Left ventricle myocardium inferior (tissue), 1 donor: ENCODE data around the gene GABBR2. TPM values are rescaled to one million over a fixed set of nuclear protein-coding genes. Genes with fewer than 3 reads are reported as not detected.
"Not testable (repeated sequence)": the region's sequence is repeated elsewhere in the genome, so short reads cannot be mapped to it uniquely, and the experiment has no call there.

Experiments used
- DNase-seq: peaks from one replicate; pipeline ENCODE4 v3.0.0-alpha.2; 2020
- H3K27ac ChIP-seq: fragments of 200-600 bp; replicated peaks from 2 replicates; pipeline ENCODE4 v1.8.0; 2021
- H3K27me3 ChIP-seq: fragments of 200-600 bp; 2 replicates; pipeline ENCODE4 v1.8.0; 2021; ENCODE audit warnings: low read depth
- H3K36me3 ChIP-seq: fragments of 200-600 bp; 2 replicates; pipeline ENCODE4 v1.8.0; 2021
- H3K4me1 ChIP-seq: fragments of 200-600 bp; 2 replicates; pipeline ENCODE4 v1.8.0; 2021
- H3K4me3 ChIP-seq: fragments of 200-600 bp; 2 replicates; pipeline ENCODE4 v1.8.0; 2021; ENCODE audit warnings: mild to moderate bottlenecking, moderate library complexity
- H3K9me3 ChIP-seq: fragments of 200-600 bp; replicated peaks from 2 replicates; pipeline ENCODE4 v1.8.0; 2021
- intact Hi-C: fragments of 100-400 bp; cut with micrococcal nuclease; formaldehyde crosslinking; loops from one replicate; pipeline ENCODE4 v1.11.0; 2022
- total RNA-seq: library from RNA; stranded (reverse); fragmentation: NEBNext Ultra II Directional; extraction: Animal tissue kit (Norgen Biotek cat#: 25700); gene quantifications from one replicate; pipeline ENCODE4 v1.2.1, GENCODE V29; 2021
- TF ChIP-seq, protein P1 (sequence below): fragments of 200-600 bp; IDR thresholded peaks from 2 replicates; pipeline ENCODE4 v1.8.0; 2021; ENCODE audit warnings: antibody characterized with exemption, mild to moderate bottlenecking, borderline replicate concordance
- donor health status: DM: no; HTN: yes; CAD: no; lungs with severe emphysema.

Gene GABBR2
- total RNA-seq, 1 donor from 2014 or later, result 1.1 TPM

DNA sequence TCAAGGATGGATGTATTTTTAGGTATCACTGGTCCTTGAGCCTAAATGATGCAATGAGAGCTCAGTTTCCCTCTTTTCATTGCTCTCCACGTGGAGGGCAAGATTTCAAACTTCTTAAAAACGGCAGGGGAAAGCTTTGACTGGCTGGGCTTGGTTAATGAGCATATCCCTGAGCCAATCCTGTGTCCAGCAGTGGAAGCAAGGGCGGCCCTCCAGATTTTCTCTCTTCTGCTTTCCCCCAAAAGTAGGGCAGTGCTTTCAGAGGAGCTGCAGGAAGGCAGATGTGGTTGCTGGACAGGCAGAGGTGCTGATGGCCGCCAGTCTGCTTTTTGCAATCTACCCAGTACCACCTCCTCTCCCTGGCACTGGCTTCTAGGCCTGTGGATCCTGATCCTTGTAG lies 423.3 kb downstream of the GABBR2 start:
- H3K4me3 ChIP-seq, result no peak overlapping the region
- H3K27me3 ChIP-seq, result peaks cover 64% of the 10 kb centered on the region
- no peaks in the 10 kb centered on the region for H3K4me1 ChIP-seq
- H3K9me3 ChIP-seq, result no peaks in the 10 kb centered on the region
- intact Hi-C loops, result no loop called here
- H3K36me3 ChIP-seq, result no peaks in the 10 kb centered on the region
- TF ChIP-seq, protein P1, sequence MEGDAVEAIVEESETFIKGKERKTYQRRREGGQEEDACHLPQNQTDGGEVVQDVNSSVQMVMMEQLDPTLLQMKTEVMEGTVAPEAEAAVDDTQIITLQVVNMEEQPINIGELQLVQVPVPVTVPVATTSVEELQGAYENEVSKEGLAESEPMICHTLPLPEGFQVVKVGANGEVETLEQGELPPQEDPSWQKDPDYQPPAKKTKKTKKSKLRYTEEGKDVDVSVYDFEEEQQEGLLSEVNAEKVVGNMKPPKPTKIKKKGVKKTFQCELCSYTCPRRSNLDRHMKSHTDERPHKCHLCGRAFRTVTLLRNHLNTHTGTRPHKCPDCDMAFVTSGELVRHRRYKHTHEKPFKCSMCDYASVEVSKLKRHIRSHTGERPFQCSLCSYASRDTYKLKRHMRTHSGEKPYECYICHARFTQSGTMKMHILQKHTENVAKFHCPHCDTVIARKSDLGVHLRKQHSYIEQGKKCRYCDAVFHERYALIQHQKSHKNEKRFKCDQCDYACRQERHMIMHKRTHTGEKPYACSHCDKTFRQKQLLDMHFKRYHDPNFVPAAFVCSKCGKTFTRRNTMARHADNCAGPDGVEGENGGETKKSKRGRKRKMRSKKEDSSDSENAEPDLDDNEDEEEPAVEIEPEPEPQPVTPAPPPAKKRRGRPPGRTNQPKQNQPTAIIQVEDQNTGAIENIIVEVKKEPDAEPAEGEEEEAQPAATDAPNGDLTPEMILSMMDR, result no peak
- no peak overlapping the region for H3K27ac ChIP-seq
- DNase-seq, result no peak

- H3K4me3 ChIP-seq, result no peak overlapping the region
- intact Hi-C loops, result no loop called here
- H3K27me3 ChIP-seq, result peaks cover 70% of the 10 kb centered on the region
- H3K9me3 ChIP-seq, result no peaks in the 10 kb centered on the region
- H3K36me3 ChIP-seq, result no peaks in the 10 kb centered on the region
- no peak for DNase-seq
- TF ChIP-seq, protein P1, result no peak
- H3K27ac ChIP-seq, result no peak overlapping the region
- H3K4me1 ChIP-seq, result no peaks in the 10 kb centered on the region
These were observed 424.0 kb downstream of the GABBR2 start for GRCh38 chr9:98284754-98285153.

GRCh38 chr9:98283143-98283542 lies 425.6 kb downstream of the GABBR2 start:
- DNase-seq, H3K36me3 ChIP-seq, intact Hi-C loops, H3K4me3 ChIP-seq, H3K27ac ChIP-seq, H3K4me1 ChIP-seq, H3K9me3 ChIP-seq: not testable (repeated sequence)
- H3K27me3 ChIP-seq, result peaks cover 86% of the 10 kb centered on the region

- Histone ChIP-seq H3K9me3 (no peaks in the 10 kb centered on the region), H3K27ac (no peak overlapping the region), H3K36me3 (no peaks in the 10 kb centered on the region), H3K4me1 (no peaks in the 10 kb centered on the region), H3K4me3 (no peak overlapping the region), H3K27me3 (peaks cover 90% of the 10 kb centered on the region)
- intact Hi-C loops, result no loop called here
- no peak for DNase-seq
- TF ChIP-seq, protein P1, result no peak
These were observed 427.5 kb downstream of the GABBR2 start for GRCh38 chr9:98281281-98281680.

- intact Hi-C loops, result no loop called here
- no peaks in the 10 kb centered on the region for H3K36me3 ChIP-seq
- peaks cover 92% of the 10 kb centered on the region for H3K27me3 ChIP-seq
- TF ChIP-seq, protein P1, result no peak
- no peaks in the 10 kb centered on the region for H3K9me3 ChIP-seq
- DNase-seq, result no peak
- H3K4me1 ChIP-seq, result no peaks in the 10 kb centered on the region
- H3K4me3 ChIP-seq, result no peak overlapping the region
- no peak overlapping the region for H3K27ac ChIP-seq
These were observed 428.2 kb downstream of the GABBR2 start for GRCh38 chr9:98280574-98280973.

DNA sequence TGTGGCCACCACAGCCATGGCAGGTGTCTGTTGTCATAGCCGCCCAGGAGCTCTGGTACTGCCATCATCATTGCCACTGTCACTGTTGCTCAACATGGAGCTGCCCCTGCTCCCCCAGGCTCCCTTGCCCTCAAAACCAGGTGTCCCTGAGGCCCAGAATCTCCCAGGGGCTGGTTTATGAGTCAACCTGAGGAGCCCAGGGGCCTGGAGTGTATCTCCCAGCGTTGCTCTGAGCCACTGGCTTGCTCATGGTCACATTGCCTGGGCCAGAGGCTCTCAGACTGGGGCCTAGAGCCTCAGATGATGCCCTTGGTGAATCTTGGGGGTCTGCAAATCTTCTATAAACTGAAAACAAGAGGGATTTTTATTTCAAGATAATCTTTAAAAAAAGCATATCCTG lies 428.6 kb downstream of the GABBR2 start:
- Histone ChIP-seq H3K27ac (no peak overlapping the region), H3K4me3 (no peak overlapping the region), H3K4me1 (no peaks in the 10 kb centered on the region), H3K9me3 (no peaks in the 10 kb centered on the region), H3K27me3 (peaks cover 91% of the 10 kb centered on the region), H3K36me3 (no peaks in the 10 kb centered on the region)
- intact Hi-C loops, result no loop called here
- TF ChIP-seq, protein P1, result no peak
- no peak for DNase-seq
